ENCODE results near the gene EYA2. TPM values are rescaled to one million over a fixed set of nuclear protein-coding genes. Genes with fewer than 3 reads are reported as not detected.
"Not testable (repeated sequence)": the region's sequence is repeated elsewhere in the genome, so short reads cannot be mapped to it uniquely, and the experiment has no call there.

Gene EYA2
- total and polyA plus RNA-seq, 2 of the 4 experiments (the other 2 are of a cell fraction): 2.3 to 5.4 TPM

- H3K4me3 ChIP-seq (ENCODE audit: insufficient read depth, low read depth, low read length): no peak overlapping the region
These were observed 65.9 kb downstream of the EYA2 start for GRCh38 chr20:46960536-46960935.

DNA sequence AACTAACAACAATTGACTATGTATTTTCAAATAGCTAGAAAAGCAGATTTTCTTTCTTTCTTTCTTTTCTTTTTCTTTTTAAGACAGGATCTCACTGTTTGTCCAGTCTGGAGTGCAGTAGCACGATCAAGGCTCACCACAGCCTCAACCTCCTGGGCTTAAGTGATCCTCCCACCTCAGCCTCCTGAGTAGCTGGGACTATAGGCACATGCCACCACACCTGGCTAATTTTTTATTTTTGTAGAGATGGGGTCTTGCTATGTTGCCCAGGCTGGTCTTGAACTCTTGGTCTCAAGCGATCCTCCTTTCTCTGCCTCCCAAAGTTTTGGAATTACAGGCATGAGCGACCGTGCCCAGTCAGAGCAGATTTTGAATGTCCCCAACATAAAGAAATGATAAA is 67.3 kb downstream of the EYA2 start:
- DNase-seq; BruUV-seq (replicated peaks); H3K9me3 ChIP-seq (ENCODE audit: control insufficient read depth, insufficient read depth, low read length); H2AK5ac ChIP-seq (ENCODE audit: low read depth, low read length); H2AK9ac ChIP-seq (replicated peaks; ENCODE audit: low read depth, low read length, poor library complexity); H4K8ac ChIP-seq (ENCODE audit: low read depth in 2 of 2, low read length in 2 of 2); H2BK20ac ChIP-seq (ENCODE audit: low read depth, low read length); intact Hi-C loops (cut with micrococcal nuclease); H2AFZ ChIP-seq (replicated peaks; ENCODE audit: low read length, poor library complexity); CTCF ChIA-PET; H3K9ac ChIP-seq (ENCODE audit: low read depth, low read length); H3K56ac ChIP-seq (ENCODE audit: extremely low read depth, insufficient read depth, low read length); H3K18ac ChIP-seq (ENCODE audit: low read depth, low read length); H2BK5ac ChIP-seq (ENCODE audit: low read depth, low read length, poor library complexity, severe bottlenecking); H3K23ac ChIP-seq (ENCODE audit: low read depth, low read length); H2BK120ac ChIP-seq (ENCODE audit: low read depth, low read length); H4K5ac ChIP-seq (ENCODE audit: low read depth, low read length); H2BK15ac ChIP-seq (ENCODE audit: low read depth, low read length); H3K4me2 ChIP-seq (ENCODE audit: low read depth, low read length); ATAC-seq (ENCODE audit: low read depth); H4K91ac ChIP-seq (ENCODE audit: insufficient read depth, low read depth, low read length); H3K27me3 ChIP-seq (ENCODE audit: control insufficient read depth, insufficient read depth, low read length); in situ Hi-C loops (cut with MboI; ENCODE audit: low sequenced_read_pairs); H3K27ac ChIP-seq (ENCODE audit: insufficient read depth, low read length); POLR2A ChIA-PET (ENCODE audit: unreplicated experiment); H4K20me1 ChIP-seq (ENCODE audit: insufficient read depth, low read length); H3K36me3 ChIP-seq (ENCODE audit: control insufficient read depth, insufficient read depth, low read length); dilution Hi-C loops (cut with HindIII; ENCODE audit: low sequenced_read_pairs, unreplicated experiment); H3K14ac ChIP-seq (replicated peaks; ENCODE audit: low read depth, low read length); H3K4ac ChIP-seq (ENCODE audit: low read depth, low read length); H3K9me1 ChIP-seq (ENCODE audit: insufficient read depth, low read length); H3K4me3 ChIP-seq (ENCODE audit: insufficient read depth, low read depth, low read length): not testable (repeated sequence)
- no CpG with 5 or more reads among the region's 4 CpGs for WGBS, 2 experiments (ENCODE audit: extremely low coverage in 2 of 2, insufficient read length in 1 of 2)
- H3K79me1 ChIP-seq (ENCODE audit: low read depth in 1 of 2, low read length in 2 of 2): peaks cover 3 to 19% of the 10 kb centered on the region in 2 experiments; a peak in 2 of 4 replicates
- H3K4me1 ChIP-seq (ENCODE audit: control insufficient read depth, insufficient read depth, low read length): peaks cover 16% of the 10 kb centered on the region

More at GRCh38 chr20:46960536-46960935, 65.9 kb downstream of the EYA2 start:
- Histone ChIP-seq H3K4ac (ENCODE audit: low read depth, low read length) (peak overlapping the region; percentile 26), H3K9ac (ENCODE audit: low read depth, low read length) (no peak overlapping the region), H3K9me1 (ENCODE audit: insufficient read depth, low read length) (peaks cover 7% of the 10 kb centered on the region), H2BK20ac (ENCODE audit: low read depth, low read length) (peak overlapping the region; percentile 92; the same call in 1 of the 2 replicates), H2AK9ac (replicated peaks; ENCODE audit: low read depth, low read length, poor library complexity) (no peak overlapping the region), H2BK5ac (ENCODE audit: low read depth, low read length, poor library complexity, severe bottlenecking) (no peak overlapping the region), H3K27me3 (ENCODE audit: control insufficient read depth, insufficient read depth, low read length) (no peaks in the 10 kb centered on the region), H2AFZ (replicated peaks; ENCODE audit: low read length, poor library complexity) (no peak overlapping the region), H3K56ac (ENCODE audit: extremely low read depth, insufficient read depth, low read length) (no peak overlapping the region), H4K91ac (ENCODE audit: insufficient read depth, low read depth, low read length) (peak overlapping the region; percentile 82; the same call in 1 of the 2 replicates), H3K18ac (ENCODE audit: low read depth, low read length) (no peak overlapping the region; the same call in 1 of the 2 replicates), H3K4me2 (ENCODE audit: low read depth, low read length) (no peak overlapping the region), H4K20me1 (ENCODE audit: insufficient read depth, low read length) (peaks cover 3% of the 10 kb centered on the region; the same call in 1 of the 2 replicates), H4K5ac (ENCODE audit: low read depth, low read length) (no peak overlapping the region), H3K4me1 (ENCODE audit: control insufficient read depth, insufficient read depth, low read length) (peaks cover 16% of the 10 kb centered on the region), H3K9me3 (ENCODE audit: control insufficient read depth, insufficient read depth, low read length) (peaks cover 3% of the 10 kb centered on the region; the same call in 1 of the 2 replicates), H3K27ac (ENCODE audit: insufficient read depth, low read length) (no peak overlapping the region), H2AK5ac (ENCODE audit: low read depth, low read length) (peak overlapping the region; percentile 48), H2BK120ac (ENCODE audit: low read depth, low read length) (peak overlapping the region; percentile 87), H4K8ac (ENCODE audit: low read depth in 2 of 2, low read length in 2 of 2) (no peak overlapping the region; a peak in 1 of 4 replicates), H2BK15ac (ENCODE audit: low read depth, low read length) (peak overlapping the region; percentile 58; the same call in 2 of the 3 replicates), H3K14ac (replicated peaks; ENCODE audit: low read depth, low read length) (peak overlapping the region; percentile 35; the same call in 1 of the 2 replicates), H3K79me1 (ENCODE audit: low read depth in 1 of 2, low read length in 2 of 2) (peaks cover 3 to 22% of the 10 kb centered on the region in 2 experiments; a peak in 2 of 4 replicates), H3K36me3 (ENCODE audit: control insufficient read depth, insufficient read depth, low read length) (no peaks in the 10 kb centered on the region), H3K23ac (ENCODE audit: low read depth, low read length) (no peak overlapping the region)
- BruUV-seq (replicated peaks): no TSS peak
- in situ Hi-C loops (cut with MboI; ENCODE audit: low sequenced_read_pairs) (no loop called here), dilution Hi-C loops (cut with HindIII; ENCODE audit: low sequenced_read_pairs, unreplicated experiment) (no loop called here), intact Hi-C loops (cut with micrococcal nuclease) (no loop called here)
- TF ChIP-seq, protein P1, sequence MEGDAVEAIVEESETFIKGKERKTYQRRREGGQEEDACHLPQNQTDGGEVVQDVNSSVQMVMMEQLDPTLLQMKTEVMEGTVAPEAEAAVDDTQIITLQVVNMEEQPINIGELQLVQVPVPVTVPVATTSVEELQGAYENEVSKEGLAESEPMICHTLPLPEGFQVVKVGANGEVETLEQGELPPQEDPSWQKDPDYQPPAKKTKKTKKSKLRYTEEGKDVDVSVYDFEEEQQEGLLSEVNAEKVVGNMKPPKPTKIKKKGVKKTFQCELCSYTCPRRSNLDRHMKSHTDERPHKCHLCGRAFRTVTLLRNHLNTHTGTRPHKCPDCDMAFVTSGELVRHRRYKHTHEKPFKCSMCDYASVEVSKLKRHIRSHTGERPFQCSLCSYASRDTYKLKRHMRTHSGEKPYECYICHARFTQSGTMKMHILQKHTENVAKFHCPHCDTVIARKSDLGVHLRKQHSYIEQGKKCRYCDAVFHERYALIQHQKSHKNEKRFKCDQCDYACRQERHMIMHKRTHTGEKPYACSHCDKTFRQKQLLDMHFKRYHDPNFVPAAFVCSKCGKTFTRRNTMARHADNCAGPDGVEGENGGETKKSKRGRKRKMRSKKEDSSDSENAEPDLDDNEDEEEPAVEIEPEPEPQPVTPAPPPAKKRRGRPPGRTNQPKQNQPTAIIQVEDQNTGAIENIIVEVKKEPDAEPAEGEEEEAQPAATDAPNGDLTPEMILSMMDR (conservative IDR thresholded peaks at IDR 0.05; ENCODE audit: low read depth, low read length): no peak
- TF ChIP-seq SMC3 (IDR thresholded peaks at IDR 0.05; ENCODE audit: low read depth, low read length) (no peak), MAFK (IDR thresholded peaks at IDR 0.05; ENCODE audit: low read depth, low read length) (no peak)
- CTCF ChIA-PET: no interaction called here
- DNase-seq (no peak), ATAC-seq (ENCODE audit: low read depth) (no peak)
- POLR2A ChIA-PET (ENCODE audit: unreplicated experiment): interaction anchor here (0.6 kb wide), 1 partner anchor 217 kb away, joined by 3 read pairs; no protein-coding TSS in a partner anchor
- 88% methylated on average over 6 of the region's 11 CpGs; no CpG with 5 or more reads in 1 of the 2 experiments for WGBS, 2 experiments (ENCODE audit: extremely low coverage in 2 of 2, insufficient read length in 1 of 2)

Measured in IMR-90 (cell line).